Mucosa of rectum (tissue), 2 donors: ENCODE data around the gene TBX5.

Source experiments
- H3K27ac ChIP-seq, 2 donors: one replicate each; pipeline ENCODE4 v1.7.0; 2013; ENCODE audit warnings: inconsistent platforms in 2 of 2, low read depth in 2 of 2, low read length in 2 of 2
- H3K27me3 ChIP-seq, 2 donors: one replicate each; pipeline ENCODE4 v1.7.0; 2013; ENCODE audit warnings: low read length in 2 of 2; ENCODE audit not compliant: control insufficient read depth in 2 of 2, insufficient read depth in 2 of 2
- H3K36me3 ChIP-seq, 2 donors: one replicate each; pipeline ENCODE4 v1.7.0; 2013; ENCODE audit warnings: low read length in 2 of 2; ENCODE audit not compliant: control insufficient read depth in 2 of 2, insufficient read depth in 2 of 2
- H3K4me1 ChIP-seq, 2 donors: one replicate each; pipeline ENCODE4 v1.7.0; 2013; ENCODE audit warnings: low read length in 2 of 2, mild to moderate bottlenecking in 1 of 2; ENCODE audit not compliant: control insufficient read depth in 2 of 2, insufficient read depth in 2 of 2
- H3K4me3 ChIP-seq, 2 donors: one replicate each; pipeline ENCODE4 v1.7.0; 2013; ENCODE audit warnings: low read length in 2 of 2
- H3K9ac ChIP-seq, 2 donors: one replicate each; pipeline ENCODE4 v1.7.0; 2013; ENCODE audit warnings: low read length in 2 of 2, low read depth in 1 of 2, mild to moderate bottlenecking in 1 of 2
- H3K9me3 ChIP-seq, 2 donors: one replicate each; pipeline ENCODE4 v1.7.0; 2013; ENCODE audit warnings: low read length in 2 of 2; ENCODE audit not compliant: control insufficient read depth in 2 of 2
- donor health status: healthy.
- donor health status: Normal muscosa, but diverticular disease.

Gene TBX5

DNA sequence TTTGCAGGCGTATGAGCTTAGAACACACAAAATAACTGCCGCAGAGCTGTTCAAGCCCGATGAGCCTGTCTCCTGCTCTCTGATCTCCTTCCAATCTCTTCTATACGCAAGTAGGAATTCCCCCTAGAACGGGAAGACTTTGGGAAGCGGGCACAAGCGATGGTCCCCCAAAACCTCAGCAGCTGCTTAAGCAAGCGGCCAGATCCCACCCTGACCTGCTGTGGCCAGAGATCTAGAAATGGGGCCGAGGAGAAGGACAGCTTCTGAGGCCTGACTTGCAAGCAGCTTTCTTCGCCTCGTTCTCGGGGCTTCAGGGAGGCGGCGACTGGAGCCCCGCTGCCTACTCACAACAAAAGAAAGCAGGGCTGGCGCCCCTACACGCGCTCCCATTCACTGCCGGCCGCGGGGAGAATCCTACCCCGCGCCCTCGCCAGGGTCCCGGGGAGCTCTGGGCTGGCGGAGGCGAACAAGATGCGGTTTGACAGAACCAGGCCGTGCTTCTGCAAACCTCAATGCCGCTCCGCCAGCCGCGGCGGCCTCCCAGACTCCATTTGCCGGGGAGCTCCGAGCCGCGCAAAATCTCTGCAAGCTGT lies 922 bp downstream of the TBX5 start:
- Histone ChIP-seq H3K9ac (no peak overlapping the region), H3K4me3 (no peak overlapping the region), H3K9me3 (no peaks in the 10 kb centered on the region), H3K27me3 (peaks cover 62 to 74% of the 10 kb centered on the region in 2 donors), H3K4me1 (no peaks in the 10 kb centered on the region), H3K27ac (no peak overlapping the region), H3K36me3 (no peaks in the 10 kb centered on the region)

DNA sequence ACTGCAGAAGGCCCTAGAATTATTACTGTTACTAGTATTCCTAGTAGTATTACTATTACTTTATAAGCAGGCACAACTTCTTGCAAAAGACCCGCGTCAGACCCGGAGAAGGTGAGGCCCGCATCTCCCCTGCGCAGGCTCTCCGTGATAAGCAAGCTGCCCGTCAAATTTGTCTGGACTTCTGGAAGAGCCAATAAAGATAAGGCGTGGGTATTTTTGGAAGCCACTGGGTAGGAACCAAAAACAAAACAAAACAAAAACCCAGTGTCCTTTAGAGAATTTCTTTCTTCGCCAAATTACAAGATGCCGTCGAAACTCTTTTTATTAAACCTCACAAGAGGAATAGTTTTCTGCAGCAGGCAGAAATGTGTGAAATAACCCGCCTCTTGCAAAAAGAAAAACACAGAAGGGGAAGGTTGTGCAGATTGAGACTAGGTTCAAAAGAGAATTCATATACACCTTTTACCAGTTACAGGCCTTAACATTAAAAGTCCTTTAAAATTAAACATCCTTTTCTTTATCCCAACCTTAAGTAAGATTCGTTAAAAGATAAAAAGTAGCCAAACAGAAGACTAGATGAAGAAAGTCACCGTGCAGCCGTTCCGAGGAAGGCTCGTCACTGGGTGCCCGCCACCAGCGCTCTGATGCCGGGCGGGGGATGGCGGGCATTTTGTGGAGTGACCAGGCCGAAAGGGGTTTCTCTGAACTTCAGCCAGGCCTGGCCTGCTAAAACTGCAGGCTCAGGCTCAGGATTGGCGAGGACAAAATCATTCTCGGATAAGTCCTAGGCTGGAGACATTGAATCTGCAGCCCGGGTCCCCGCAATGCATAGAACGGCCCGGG lies 1.6 kb downstream of the TBX5 start:
- no peaks in the 10 kb centered on the region for H3K9me3 ChIP-seq
- H3K27me3 ChIP-seq = peaks cover 64 to 76% of the 10 kb centered on the region in 2 donors
- H3K9ac ChIP-seq = no peak overlapping the region
- no peaks in the 10 kb centered on the region for H3K36me3 ChIP-seq
- no peaks in the 10 kb centered on the region for H3K4me1 ChIP-seq
- H3K4me3 ChIP-seq = no peak overlapping the region
- H3K27ac ChIP-seq = no peak overlapping the region

DNA sequence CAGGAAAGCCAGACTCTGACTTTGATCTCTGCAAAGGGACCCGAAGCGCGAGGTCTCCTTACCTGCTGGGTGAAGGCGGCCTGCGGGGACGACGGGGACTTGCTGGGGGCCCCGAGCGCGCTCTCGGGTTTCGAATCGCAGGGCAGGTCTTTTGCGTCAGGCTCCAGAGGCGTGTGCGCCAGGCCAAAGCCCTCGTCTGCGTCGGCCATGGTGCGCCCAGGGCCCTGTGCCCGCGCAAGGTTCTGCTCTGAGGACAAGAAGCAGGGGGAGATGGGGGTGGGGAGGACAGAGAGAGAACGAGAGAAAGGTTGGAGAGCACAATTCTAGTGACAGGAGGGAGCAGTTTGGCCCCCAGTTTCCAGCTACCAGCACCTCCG lies 2.3 kb downstream of the TBX5 start:
- peaks cover 63 to 75% of the 10 kb centered on the region in 2 donors for H3K27me3 ChIP-seq
- H3K27ac ChIP-seq = no peak overlapping the region

GRCh38 chr12:114403011-114403689 lies 2.8 kb downstream of the TBX5 start:
- Histone ChIP-seq H3K36me3 (no peaks in the 10 kb centered on the region), H3K4me1 (no peaks in the 10 kb centered on the region), H3K9me3 (no peaks in the 10 kb centered on the region), H3K9ac (no peak overlapping the region), H3K27me3 (peaks cover 64 to 75% of the 10 kb centered on the region in 2 donors), H3K27ac (no peak overlapping the region), H3K4me3 (no peak overlapping the region)

More for the DNA sequence above, 2.3 kb downstream of the TBX5 start:
- no peaks in the 10 kb centered on the region for H3K4me1 ChIP-seq
- H3K9me3 ChIP-seq = no peaks in the 10 kb centered on the region
- no peak overlapping the region for H3K4me3 ChIP-seq
- H3K36me3 ChIP-seq = no peaks in the 10 kb centered on the region
- no peak overlapping the region for H3K9ac ChIP-seq

DNA sequence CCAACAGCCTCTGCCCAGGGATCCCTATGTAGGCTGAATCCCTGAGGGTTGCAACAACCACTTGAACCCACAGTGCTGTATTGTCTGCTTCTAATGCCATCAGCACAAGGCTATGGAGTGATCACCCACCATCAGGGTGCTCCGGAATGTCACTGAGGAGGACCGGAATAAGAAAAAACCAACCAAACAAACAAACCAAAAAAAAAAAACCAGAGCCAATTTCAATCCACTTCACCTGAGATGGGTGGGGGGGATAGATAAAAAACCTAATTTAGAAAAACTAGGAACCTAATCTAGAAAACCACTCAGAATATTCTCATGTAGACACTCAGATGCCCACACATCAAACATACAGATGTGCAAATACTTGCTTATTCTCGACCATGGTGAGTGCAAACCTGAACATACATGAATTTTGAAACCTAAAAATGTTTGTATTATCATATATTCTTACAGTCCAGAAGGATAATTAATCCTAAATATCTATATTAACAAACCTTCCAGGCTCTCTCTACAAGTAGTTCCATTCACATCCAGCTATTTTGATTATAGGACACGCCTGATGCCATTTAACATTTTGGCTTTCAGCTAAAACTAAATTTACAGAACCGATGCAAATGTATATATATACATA lies 3.7 kb downstream of the TBX5 start:
- H3K27ac ChIP-seq = no peak overlapping the region
- peaks cover 64 to 74% of the 10 kb centered on the region in 2 donors for H3K27me3 ChIP-seq
- H3K4me3 ChIP-seq = no peak overlapping the region

DNA sequence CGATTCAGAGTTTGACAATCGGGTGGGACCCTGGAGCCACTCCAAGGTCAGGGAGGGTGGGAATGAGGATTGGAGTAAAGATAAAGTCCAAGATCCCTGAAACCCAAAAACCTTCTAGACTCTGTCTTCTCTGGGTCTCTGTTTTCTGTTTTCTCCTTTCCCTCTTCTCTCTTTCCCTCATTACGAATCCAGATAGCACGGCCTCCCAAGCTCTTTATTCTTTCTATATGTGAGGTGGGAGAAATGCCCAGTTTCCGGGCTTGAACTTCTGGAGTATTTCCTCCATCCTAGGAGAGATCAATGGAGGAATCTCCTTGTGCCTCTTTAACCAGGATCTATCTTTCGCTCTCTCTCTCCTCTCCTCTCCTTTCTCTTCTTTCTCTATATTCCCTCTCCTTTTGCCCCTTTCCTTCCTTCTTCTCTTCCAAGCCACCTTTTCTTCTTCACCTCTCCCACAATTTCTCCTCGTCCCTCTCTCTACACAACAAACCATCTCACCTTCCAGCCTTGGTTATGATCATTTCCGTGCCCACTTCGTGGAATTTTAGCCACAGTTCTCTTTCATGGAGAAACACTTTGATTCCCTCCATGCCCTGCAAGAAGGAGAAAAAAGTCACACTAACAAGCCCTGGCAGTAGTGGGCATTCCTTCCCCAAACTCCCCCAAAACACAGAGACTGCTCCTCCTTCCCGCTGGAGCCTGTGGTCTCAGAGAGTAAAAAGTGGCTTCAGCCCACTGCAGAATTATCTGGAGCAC lies 4.4 kb downstream of the TBX5 start:
- H3K4me3 ChIP-seq = no peak overlapping the region
- H3K27ac ChIP-seq = no peak overlapping the region
- no peaks in the 10 kb centered on the region for H3K36me3 ChIP-seq
- H3K9me3 ChIP-seq = no peaks in the 10 kb centered on the region
- no peaks in the 10 kb centered on the region for H3K4me1 ChIP-seq
- H3K27me3 ChIP-seq = peaks cover 67 to 75% of the 10 kb centered on the region in 2 donors
- no peak overlapping the region for H3K9ac ChIP-seq

More for the DNA sequence above, 3.7 kb downstream of the TBX5 start:
- no peaks in the 10 kb centered on the region for H3K4me1 ChIP-seq
- no peaks in the 10 kb centered on the region for H3K9me3 ChIP-seq
- H3K9ac ChIP-seq = no peak overlapping the region
- no peaks in the 10 kb centered on the region for H3K36me3 ChIP-seq

- no peak overlapping the region for H3K27ac ChIP-seq
- no peaks in the 10 kb centered on the region for H3K36me3 ChIP-seq
- H3K4me1 ChIP-seq = no peaks in the 10 kb centered on the region
- no peak overlapping the region for H3K4me3 ChIP-seq
- H3K27me3 ChIP-seq = peaks cover 66 to 74% of the 10 kb centered on the region in 2 donors
- no peak overlapping the region for H3K9ac ChIP-seq
- no peaks in the 10 kb centered on the region for H3K9me3 ChIP-seq
Observed at GRCh38 chr12:114400925-114401324, 5.0 kb downstream of the TBX5 start.

DNA sequence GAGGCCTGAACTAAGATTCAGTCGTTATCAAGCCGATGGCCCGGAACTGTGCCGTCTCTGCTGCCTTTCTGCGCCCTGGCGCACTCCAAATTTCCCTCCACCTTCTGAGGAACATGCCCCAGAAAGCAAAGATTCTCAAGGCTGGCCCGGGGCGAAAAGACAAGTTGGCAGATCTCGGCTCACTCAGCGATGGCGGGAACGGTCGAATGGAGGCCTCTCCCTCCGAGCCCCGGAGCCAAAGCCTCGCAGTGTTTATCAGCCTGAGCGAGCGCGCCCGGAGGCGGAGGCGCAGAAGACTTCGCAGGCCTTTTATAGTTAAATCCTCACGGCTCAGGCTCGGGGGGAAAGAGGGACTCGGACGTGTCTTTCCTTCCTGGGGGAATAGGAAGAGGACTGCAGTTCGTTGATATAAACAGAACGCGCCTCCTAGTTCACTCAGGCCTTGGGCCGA lies 5.6 kb downstream of the TBX5 start:
- Histone ChIP-seq H3K9me3 (no peaks in the 10 kb centered on the region), H3K27me3 (peaks cover 68 to 73% of the 10 kb centered on the region in 2 donors), H3K27ac (no peak overlapping the region), H3K9ac (no peak overlapping the region), H3K4me3 (no peak overlapping the region), H3K4me1 (no peaks in the 10 kb centered on the region), H3K36me3 (no peaks in the 10 kb centered on the region)

DNA sequence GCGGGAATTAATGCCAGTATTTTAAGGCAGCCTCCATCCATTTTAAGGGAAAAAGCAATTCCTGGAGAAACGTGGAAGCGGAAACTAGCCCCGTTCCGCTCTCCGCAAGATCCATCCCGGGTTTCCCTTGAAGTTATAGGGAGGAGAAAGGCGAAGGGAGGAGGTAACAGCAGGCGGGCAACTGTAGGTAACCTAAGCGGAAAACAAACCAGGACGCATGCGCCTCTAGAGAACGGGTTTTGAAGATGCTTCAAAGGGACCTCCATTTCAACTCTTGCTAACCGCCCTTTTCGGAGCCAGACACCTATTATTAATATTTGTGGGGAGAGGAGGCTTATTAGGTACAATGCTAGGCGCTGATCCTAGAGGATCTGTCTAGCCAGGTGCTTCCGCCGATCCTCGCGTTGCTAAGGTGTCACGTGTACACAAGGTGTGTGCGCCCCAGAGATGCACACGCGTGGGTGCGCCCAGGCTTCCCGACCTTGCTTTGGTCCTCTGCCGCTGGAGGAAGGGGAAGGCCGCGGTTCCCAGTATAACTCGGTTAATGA lies 6.2 kb downstream of the TBX5 start:
- no peak overlapping the region for H3K27ac ChIP-seq
- H3K9me3 ChIP-seq = no peaks in the 10 kb centered on the region
- H3K27me3 ChIP-seq = peaks cover 69 to 73% of the 10 kb centered on the region in 2 donors
- no peak overlapping the region for H3K4me3 ChIP-seq
- no peak overlapping the region for H3K9ac ChIP-seq
- no peaks in the 10 kb centered on the region for H3K4me1 ChIP-seq
- H3K36me3 ChIP-seq = no peaks in the 10 kb centered on the region
